Stimulated activated CD8-positive, alpha-beta memory T cell treated with anti-CD3 and anti-CD28 coated beads, Interleukin-7, amount 100 ng/mL, for 4 hours (primary cell): ENCODE measurements around the gene ZNF638.

ENCODE experiments used
- DNase-seq, 2 donors: peaks; one replicate each; pipeline ENCODE4 v3.0.0-alpha.2; 2020; ENCODE audit warnings: low read depth in 2 of 2

The ZNF638 gene

DNA sequence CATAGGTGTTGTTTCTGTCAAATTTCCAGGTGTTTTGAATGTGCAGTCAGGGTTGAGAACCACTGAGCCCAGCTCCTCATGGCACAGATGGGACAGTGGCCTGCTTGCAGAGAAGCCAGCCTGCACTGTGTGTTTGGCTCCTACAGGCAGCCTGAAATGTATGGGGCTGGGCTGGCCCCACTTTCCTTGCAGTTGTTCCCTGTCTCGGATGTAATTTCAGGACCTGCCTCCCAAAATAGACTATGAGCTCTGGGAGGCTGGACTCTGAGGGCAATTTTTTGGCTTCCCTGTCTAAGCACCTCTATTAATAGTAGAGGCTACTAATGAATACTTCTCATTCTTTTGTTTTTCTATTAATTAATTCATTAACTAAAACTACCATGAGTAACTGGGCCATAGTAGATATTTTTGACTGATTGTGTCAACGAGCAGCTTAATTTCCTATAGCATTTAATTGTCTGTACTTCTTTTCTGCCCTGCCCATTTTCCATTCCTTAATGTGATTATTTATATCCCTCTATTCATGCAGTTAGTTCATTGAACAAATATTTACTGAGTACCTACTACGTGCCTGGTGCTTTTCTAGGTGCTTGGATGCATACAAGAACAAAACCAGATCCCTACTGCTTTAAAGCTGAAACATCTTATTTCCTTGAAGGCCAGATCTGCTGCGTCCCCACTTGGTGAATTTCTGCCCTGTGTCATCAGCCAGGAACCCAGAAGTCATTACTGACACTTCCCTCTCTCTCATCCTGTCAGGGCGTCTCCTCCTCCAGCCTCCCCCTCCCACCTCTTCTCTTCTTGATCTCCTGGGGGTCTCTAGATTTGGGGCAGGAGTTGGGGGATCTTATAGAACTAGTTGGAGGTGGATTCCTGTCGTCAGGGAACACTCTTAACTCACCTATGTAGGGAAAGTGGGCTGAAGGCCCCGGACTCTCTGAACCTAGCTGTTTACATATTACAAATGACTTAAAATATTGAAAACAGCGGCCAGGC is 138.1 kb downstream of the ZNF638 start:
- DNase-seq: no peak

- no peak for DNase-seq
Measured at GRCh38 chr2:71471276-71471675, 139.7 kb downstream of the ZNF638 start.

DNA sequence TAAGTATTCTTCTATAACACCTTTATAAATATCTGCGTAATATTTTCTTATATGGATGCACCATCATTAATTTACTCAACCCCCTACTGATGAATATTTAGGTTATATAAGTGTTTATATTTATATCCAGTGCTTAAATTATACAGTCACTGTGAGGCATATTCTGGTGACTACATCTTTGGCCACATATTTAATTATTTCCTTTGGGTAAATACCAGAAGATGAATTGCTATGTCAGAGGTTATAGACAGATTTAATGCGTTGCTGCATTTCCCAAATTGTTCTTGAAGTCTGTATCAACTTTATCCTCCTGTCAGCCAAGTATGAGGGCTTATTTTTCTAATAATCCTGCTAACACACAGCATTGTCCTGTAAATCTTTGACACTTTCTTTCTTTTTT is 140.4 kb downstream of the ZNF638 start:
- DNase-seq: no peak

DNA sequence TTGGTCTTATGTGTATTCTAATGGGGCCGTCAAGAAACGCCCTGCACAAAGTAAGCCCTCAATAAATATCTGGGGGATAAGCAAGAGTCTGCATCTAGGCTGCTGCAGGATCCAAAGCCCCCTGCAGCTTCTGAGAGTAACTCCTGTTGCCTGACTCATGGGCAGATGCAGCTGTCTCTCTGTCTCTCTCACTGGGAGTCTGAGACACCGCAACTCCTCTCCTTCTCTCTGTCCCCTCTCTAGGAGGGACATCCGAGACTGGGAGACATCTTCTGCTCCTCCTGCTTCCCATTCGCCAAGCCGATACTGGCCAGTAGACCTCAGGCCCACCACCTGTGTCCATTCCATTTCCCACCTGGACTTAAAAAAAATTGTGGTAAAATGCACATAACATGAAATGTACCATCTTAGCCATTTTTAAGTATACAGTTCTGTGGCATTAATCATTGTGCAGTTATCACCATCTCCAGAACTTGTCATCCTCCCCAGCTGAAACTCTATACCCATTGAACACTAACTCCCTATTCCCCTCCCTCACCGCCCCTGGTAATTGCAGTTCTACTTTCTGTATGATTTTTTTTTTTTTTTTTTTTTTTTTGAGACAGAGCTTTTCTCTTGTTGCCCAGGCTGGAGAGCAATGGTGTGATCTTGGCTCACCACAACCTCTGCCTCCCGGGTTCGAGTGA is 141.9 kb downstream of the ZNF638 start:
- DNase-seq: no peak

- DNase-seq: no peak
Measured at GRCh38 chr2:71474116-71474743, 142.6 kb downstream of the ZNF638 start.

GRCh38 chr2:71474744-71475397 is 143.3 kb downstream of the ZNF638 start:
- DNase-seq: no peak

GRCh38 chr2:71476495-71476894 is 144.9 kb downstream of the ZNF638 start:
- no peak for DNase-seq

- no peak for DNase-seq
Measured at GRCh38 chr2:71477231-71477691, 145.7 kb downstream of the ZNF638 start.

DNA sequence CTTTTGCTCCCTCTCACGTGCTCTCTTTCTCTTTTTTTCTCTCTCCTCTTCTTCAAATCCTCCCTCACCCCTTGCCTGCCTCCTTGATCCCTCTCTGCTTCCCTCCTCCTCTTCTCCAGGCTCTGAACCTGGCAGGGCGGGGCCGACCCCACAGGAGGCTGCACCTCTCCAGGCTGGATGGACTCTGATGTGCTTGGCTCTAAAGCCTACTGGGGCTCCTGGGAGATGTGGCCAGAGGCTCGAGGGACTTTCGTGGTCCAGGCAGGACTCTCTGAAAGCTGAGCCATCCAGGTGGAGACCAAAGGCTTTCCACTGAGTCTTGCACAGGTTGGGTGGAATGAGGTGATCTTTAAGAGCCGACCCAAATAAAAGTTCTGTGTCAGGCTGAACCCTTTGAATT is 147.2 kb downstream of the ZNF638 start:
- DNase-seq: no peak

DNA sequence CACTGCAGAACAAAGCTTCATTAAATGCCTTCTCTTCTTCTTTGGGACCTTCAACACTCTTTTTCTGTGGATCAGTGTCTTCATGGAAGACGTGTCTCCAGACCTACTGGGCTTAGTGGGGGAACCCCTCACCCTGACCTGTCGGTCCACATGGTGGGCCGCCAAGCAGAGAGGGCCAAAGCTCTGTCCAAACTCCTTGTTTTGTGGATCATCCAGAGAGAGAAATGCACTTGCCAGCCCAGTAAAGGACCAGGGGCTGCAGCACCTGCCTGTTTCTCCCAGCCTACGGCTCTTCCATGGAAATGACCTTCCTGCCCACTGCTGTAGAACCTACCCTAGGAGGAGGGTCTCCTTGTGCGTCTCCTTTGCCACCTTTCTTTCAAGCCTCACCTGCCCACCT is 147.7 kb downstream of the ZNF638 start:
- no peak for DNase-seq

DNA sequence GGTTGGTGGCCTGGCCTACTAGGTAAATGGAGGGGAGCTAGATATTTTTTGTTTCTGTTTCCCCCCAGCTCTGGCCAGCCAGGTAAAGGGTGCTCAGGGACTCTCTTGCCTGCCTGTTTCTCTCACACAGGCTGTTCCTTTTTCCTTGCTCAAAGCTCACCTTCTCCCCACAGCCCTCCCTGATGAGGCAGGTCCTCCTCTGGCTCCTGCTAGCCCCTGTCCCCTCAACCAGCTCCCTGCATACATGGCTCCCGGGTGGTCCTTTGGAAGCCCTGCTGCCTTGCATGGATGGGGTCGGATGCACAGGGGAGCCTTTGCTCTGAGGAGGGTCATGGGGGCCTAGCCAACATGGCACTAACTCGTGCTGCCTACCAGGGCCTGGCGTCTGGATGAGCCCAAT is 149.5 kb downstream of the ZNF638 start:
- no peak for DNase-seq

DNA sequence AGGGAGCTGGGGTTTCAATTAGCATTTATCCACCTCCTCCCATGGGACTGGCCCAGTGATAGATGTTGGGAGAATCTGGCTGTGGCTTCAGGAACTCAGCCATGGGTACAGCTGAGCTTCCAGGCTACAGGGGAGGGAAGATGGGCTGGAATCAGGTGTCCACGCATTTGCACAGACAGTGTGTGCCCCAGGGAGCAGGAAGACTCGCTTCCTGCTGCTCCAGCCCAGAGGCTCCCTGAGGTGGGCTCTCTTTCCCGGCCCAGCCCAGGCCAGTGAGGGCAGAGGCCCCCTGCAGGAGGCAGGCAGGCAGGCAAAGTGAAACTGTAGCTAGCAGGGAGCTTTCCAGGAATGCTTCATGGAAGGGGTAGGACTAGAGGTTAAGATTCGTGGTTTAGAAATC is 150.5 kb downstream of the ZNF638 start:
- no peak for DNase-seq

DNA sequence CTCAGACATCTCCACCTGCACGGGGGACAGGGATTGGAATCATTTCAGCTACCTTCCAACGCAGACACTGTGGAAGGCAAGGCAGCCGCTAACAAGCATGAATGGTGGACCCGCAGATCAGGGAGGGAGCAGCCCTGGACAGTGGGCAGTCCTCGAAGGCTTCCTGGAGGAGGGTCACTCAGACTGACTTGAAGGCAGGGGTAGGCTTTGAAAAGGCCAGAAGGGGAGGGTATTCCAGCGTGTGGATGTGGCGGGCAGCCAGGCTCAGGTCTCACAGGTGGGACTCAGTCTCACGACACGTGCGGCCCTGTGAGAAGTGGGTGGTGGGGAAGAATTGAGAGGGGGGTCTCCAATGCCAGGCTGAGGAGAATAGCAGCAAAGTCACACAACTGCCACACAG is 151.7 kb downstream of the ZNF638 start:
- DNase-seq: no peak

GRCh38 chr2:71484354-71484753 is 152.8 kb downstream of the ZNF638 start:
- no peak for DNase-seq
